OCI-M1 (cell line): ENCODE results near the gene CENPT.
A peak's percentile ranks its signal among the peaks of the same experiment; 100 is the strongest.

Experiments used
- DNase-seq: peaks from one replicate; lab custom pipeline; 2025; lab: John Stamatoyannopoulos, UW

The CENPT gene

DNA sequence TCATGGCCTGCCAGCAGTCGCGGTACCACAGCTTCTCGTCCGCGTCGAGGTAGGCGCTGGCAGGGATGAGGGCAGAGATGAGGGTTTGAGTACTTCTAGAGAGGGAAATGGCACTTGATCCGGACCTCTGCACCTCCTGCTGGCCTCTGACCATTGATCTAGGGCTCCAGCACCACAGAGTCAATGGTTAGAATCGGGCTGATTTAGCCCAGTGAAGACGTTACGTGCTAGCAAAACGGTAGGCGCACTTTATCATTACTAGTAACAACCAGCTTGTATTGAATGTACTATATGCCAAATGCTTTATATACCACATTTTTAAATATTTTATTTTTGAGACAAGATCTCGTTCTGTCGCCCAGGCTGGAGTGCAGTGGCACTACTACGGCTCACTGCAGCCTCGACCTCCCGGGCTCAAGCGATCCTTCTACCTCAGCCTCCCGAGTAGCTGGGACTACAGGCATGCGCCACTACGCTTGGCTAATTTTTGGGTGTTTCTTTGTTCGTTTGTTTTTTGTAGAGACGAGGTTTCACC lies 40.3 kb downstream of the CENPT start:
- no peak for DNase-seq

DNA sequence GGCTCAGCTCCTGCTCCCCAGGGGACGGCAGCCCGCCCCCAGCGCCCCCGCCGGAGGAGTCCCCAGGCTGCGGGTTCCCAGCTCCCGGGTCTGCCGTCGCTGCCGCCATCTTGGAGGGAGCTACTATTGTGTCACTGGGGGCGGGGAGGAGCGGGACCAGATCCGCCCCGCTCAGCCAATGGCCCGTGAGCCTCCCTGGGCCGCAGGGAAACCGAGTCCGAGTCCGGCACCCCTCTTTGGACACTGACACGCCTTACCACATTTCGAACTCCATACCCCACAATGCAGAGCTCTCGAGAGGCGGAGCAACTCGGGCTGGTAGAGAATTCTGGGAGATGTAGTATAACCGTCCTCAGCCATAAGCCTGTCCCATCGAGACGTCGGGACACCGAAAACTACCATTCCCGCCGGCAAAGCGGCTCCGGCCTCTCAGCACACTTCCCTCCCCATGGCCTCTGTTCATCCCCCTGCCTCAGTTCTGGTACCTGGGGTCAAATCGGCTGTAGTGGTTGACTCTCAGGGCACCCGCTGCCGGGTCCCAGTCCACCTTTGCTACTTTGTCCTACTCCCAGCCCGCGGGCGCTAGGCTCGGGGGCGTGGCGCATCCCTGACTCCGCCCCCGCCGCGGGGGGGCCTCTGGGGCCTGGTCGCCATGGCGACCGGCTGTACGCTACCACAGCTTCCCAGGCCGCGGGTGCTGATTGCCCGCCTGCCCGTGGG lies 40.9 kb downstream of the CENPT start, which contains the start of the genes RANBP10 and TSNAXIP1:
TSS of gene RANBP10 (minus strand) at position 133 of the 720 bp plus-strand sequence. CDS start at position 109, 24 bp downstream.
TSS of gene TSNAXIP1 (plus strand) at position 462 of the 720 bp plus-strand sequence. CDS start 261 bp downstream, outside the sequence.
- peak; percentile 99 for DNase-seq

DNA sequence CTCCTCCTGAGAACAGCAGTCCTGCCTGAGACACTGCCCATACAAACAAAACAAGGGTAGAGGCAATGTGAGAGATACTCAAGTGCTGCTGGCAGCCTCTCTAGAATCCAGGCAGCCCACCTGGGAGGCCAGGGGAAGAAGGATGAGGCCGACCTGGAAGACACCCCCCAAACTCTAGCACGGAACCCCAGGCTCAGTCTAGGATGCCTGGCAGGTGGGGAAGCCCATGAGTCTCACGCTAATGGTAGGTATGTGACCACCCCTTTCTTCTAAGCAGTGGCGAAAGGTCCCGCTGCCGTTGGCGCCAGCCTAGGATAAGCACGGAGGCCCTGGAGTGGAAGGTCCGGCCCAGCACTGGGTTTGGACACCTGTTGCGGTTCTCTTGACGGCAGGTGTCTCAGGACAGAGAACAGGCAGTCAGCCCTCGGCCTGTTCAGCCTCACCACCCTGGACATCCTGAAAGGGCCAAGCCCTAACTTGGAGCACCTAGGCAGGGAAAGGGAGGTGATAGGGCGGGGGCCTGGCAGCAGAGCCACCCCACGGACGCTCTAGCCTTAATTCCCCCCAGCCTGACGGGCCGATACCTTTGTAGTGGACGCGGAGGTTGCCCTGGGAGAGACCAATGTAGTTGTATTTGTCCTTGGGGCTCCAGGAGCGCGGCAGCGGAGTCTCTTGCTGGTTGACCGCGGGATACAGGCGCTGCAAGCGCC lies 41.6 kb downstream of the CENPT start:
- no peak for DNase-seq

DNA sequence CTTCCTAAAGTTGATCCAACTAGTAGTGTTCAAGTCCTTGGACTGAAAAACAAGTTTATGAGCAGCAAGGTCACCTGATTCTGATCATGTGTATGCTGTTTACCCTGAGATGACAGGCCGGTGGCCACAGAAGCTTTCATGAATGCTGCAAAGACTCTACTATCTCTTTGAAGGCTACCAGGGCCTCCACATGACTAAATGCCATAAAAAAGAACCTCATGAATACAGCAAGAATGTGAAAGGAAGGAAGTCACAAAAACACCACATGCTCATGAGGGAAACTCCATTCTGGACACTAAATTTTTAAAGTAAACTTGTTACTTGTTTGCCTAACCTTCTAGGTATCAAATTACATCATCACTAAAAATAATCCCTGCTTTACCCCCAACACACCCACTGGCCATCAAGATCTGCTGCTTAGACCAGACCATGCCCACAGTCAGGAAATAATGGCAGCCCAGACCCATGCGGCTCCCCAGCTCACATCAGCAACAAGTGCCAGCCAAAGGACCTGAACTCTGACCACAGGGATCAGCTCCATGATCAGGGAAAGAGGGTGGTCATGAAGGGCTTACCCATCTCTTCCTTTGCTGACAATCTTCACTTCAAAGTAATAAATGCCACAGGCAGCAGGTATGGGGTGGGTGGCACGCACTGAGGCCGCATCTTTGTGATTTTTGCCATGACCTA lies 42.5 kb downstream of the CENPT start:
- DNase-seq: no peak

DNA sequence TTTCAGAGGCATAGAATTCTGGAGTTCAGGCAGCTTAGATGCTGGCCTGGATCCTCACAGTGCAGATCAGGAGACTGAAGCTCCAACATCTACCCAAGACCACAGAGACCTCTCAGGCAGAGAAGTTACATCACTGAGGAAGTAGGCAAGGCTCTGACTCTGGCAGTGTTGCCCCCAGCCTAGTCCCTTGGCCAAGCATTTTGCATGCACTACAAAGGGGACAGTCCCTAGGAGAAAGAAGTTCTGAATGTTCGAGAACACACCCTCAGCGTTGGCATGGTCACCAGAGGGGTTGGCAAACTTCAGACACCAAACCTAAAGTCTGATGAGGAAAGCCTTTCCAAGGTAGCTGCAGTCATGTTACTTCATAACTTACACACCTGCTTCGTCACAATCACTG lies 43.6 kb downstream of the CENPT start:
- DNase-seq: no peak

DNA sequence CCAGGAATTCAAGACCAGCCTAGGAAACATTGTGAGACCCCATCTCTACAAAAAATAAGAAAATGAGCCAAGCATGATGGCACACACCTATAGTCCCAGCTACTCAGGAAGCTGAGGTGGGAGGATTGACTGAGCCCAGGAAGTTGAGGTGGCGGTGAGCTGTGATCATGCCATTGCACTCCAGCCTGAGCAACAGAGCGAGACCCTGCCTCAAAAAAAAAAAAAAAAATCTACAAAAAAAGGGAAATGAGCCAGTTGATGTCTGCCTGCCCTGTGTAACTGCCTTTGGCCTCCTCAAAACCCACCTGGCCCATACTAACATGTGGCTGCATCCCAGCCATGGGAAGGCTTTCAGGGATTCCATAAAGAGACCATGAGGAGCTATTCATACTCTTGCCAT lies 45.6 kb downstream of the CENPT start:
- no peak for DNase-seq

DNA sequence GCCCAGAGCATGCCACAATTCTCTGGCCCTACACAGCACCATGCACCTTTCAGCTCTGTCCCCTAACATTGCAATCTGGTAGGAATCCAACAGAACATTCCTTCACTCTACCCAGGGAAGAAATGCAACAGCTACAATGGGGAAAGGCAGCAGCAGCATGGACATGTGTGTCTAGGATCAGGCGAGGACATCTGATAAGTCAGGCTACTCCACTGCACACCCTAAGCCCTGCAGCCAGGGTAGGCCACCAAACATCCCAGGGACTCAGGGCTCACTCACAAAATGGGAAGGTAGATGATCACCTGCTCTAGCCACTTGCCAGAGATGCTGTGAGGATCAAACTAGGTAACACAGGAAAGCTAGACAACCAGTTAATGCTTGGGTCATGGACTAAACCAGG lies 46.3 kb downstream of the CENPT start:
- no peak for DNase-seq

DNA sequence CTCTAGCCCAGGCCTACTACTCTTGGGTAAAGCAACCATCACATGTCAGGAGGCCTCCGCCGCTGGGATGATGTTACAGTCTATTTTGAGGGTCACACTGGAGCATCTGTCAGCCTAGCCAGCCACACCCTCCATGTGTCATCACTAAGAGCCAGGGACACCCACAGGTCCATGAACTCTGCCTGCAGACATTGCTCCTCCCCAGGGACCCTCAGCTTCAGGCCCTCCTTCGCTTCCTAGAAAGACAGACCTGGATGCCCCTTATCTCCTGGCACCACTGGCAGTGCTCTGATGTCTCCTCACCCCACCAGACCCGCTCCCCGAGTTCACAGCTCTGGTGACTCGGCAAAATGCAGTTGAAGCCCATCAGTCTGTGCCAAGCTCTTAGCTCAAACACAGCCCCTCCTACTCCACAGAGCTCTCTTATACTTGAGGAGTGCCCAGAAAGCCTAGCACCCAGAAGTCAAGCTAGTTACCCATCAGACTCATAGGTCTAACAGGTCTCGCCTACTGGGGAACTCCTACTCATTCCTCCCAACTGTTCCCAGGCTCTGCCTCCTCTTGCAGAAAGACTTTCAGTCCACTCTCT lies 47.1 kb downstream of the CENPT start:
- DNase-seq: no peak

DNA sequence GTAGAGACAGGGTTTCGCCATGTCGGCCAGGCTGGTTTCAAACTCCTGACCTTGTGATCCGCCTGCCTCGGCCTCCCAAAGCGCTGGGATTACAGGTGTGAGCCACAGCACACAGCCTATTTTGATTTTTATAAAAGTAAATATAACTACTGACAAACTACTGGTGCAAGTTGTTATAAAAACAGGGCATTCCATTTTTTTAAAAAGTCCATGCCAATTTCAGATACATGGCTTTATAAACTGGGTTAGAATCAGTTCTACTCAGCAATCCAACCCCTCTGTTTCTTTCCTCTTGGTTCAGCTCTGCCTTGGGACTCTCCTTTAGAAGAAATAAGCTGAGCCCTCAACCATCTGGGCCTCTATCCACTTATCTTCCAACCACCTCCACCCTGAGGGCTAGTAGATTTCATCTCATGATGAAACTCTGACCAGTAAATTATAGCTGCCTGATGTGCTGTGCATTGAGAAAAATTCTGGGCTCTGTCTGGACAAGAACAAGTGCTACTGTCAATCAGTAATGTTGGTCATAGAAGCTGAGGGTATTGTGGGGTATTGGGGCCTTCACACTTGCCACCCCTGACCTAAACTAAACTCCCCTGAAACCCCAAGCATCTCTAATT lies 51.3 kb downstream of the CENPT start:
- DNase-seq: peak; percentile 10

DNA sequence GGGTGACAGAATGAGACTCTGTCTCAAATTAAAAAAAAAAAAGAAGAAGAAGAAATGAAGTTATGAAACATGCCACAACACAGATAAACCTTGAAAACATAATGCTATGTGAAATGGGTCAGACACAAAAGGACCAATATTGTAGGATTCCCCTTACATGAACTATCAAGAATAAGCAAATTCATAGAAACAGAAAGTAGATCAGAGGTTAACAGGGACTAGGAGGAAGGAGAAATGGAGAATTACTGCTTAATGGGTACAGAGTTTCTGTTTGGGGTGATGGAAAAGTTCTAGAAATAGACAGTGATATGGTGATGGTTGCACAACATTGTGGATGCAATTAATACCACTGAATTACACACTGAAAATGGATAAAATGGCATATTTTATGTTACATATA lies 57.4 kb downstream of the CENPT start:
- no peak for DNase-seq

DNA sequence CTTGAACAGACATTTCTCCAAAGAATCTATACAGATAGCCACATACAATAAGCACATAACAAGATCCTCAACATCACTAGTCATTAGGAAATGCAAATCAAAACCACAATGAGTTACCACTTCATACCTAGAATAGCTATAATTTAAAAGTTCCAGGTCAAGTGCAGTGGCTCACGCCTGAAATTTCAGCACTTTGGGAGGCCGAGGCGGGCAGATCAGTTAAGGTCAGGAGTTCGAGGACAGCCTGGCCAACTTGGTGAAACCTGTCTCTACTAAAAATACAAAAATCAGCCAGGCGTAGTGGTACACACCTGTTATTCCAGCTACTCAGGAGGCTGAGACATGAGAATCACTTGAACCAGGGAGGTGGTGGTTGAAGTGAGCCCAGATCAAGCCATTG lies 61.0 kb downstream of the CENPT start:
- DNase-seq: no peak

DNA sequence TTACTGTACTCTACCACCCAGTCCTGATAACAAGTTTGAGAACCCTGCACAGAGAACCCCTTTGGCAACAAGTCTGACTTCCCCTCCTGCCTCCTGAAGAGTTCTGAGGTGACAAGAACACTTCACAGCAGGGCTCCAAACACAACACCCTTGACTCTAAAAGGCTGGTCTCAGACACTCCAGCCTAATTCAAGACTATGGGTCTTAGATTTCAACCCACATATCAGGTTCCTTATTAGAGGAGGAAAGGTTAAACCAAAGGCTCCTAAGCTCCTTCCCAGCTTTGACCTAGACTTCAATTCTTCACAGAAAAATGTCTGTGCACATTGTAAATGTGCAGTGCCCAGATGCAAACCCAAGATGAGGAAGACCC lies 64.2 kb downstream of the CENPT start:
- DNase-seq: no peak

DNA sequence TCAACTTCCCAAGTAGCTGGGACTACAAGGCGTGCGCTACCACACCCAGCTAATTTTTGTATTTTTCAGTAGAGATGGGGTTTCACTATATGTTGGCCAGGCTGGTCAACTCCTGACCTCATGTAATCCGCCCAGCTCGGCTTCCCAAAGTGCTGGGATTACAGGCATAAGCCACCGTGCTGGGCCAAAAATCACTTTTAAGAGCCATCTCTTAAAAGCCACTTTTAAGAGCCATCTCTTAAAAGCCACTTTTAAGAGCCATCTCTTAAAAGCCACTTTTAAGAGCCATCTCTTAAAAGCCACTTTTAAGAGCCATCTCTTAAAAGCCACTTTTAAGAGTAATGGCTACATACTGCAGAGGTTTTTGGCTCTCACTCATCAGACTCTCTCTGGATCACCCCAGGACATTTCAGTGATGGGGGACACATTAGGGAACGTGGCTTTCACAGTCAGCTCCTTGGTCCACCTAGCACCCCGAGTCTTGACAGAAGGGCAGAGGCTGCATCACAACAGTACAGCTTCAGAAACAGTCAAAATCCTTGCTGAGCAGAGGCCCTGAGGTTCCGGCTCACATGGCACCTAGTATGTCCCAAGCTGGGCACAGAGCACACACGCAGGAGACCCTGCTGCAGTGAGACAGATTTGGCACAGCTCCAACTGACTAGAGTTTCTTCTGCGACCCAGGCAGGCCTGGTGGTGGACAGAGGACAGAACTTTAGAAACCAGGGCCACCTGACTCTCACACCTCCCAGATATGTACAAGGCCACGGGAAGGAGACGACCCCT lies 64.7 kb downstream of the CENPT start:
- no peak for DNase-seq

DNA sequence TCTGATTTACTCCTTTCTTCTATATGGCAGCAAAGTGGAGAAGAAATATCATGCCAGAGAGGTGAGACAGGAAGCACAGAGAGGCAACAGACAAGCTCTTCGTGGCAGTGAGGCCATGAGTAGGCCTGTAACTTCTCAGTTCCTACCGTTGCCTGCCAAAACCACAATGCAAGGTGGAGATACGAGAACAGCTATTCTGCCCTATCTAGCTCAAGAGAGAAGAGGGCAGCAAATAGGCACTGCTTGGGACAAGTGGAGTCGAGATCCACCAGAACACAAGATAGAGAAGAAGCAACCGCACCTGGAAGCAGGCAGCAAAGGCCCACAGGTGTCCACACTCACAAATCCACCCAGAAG lies 66.0 kb downstream of the CENPT start:
- DNase-seq: peak; percentile 78

DNA sequence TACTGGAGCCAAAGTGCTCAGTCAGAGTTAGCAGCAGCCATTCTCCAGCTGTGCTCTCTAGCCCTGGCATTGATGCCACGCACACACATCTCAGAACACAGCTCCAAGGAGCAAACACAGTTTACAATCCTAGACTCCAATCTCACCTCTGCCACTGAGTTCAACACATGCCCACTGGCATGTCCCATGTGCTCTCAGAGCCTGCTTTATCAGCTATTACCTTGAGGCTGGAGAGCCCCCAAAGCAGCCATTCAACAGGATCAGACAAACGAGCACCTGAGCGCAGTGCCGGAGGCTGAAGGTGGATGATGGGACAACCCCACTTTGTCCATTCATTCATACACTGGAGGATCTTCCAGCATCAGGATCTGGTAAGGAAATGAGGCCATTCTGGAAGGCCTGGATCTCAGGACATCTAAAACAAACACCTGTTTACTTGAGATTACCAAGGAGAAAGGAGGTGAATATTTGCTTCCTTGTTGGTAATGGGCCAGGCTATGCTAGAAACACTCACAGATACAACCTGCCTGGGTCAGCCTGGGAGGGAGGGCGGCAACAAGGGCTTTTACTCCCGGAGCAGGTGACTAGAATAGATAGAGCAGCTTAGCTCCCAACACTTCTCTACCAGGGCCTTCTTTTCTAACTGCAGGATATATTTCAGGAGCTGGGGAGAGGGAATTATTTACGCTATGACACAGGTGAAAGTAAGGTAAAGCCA lies 66.5 kb downstream of the CENPT start:
- no peak for DNase-seq

DNA sequence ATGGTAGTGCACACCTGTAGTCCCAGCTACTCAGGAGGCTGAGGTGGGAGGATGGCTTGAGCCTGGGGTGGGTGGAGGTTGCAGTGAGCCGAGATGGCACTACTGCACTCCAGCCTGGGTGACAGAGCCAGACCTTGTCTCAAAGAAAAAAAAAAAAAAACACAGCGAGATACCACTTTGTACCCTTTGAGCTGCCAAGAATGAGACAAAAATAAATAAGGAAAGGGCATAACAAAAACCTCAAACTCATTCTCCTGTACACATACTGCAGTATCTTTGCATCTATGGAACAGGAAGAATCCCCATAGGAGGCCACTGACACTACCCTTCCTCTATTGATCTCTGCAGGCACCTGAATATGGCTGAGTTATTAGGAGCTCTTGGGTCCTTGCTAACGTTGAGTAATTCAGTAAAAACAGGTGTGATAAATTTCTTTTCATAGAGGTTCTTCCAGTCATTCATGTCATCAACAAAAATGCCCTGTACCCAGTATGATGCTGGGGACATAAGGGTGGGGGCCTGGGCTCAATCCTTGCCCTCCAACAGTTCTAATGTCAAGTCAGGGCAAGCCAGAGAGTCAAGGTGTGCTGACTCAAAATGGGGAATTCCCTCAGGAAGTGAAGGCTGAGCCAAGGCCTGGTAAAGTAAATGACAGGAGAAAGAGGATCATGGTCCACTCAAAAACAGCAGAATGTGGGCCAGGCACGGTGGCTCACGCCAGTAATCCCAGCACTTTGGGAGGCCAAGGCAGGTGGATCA lies 68.1 kb downstream of the CENPT start:
- DNase-seq: no peak
